Chondrocyte (in vitro differentiated cells): Measurements from ENCODE around the gene PPARA. TPM values are rescaled to one million over a fixed set of nuclear protein-coding genes. Genes with fewer than 3 reads are reported as not detected.

Experiments used
- DNase-seq: peaks from one replicate; pipeline ENCODE4 v3.0.0; 2021; ENCODE audit warnings: mixed read lengths, low spot score
- H3K27ac Mint-ChIP-seq: one replicate; pipeline ENCODE4 v1.8.0; 2021; ENCODE audit warnings: mild to moderate bottlenecking, moderate library complexity, mixed read lengths; ENCODE audit not compliant: unreplicated experiment
- H3K27me3 Mint-ChIP-seq: 2 replicates; pipeline ENCODE4 v1.8.0; 2021; ENCODE audit warnings: low read depth, mixed read lengths
- H3K36me3 Mint-ChIP-seq: 2 replicates; pipeline ENCODE4 v1.8.0; 2021; ENCODE audit warnings: low read depth, mixed read lengths
- H3K4me1 Mint-ChIP-seq: 2 replicates; pipeline ENCODE4 v1.8.0; 2021; ENCODE audit warnings: low read depth, mild to moderate bottlenecking, mixed read lengths
- H3K4me3 Mint-ChIP-seq: one replicate; pipeline ENCODE4 v1.8.0; 2021; ENCODE audit warnings: mild to moderate bottlenecking, moderate library complexity, mixed read lengths; ENCODE audit not compliant: unreplicated experiment
- H3K9me3 Mint-ChIP-seq: 2 replicates; pipeline ENCODE4 v1.8.0; 2021; ENCODE audit warnings: low read depth, mixed read lengths
- CTCF ChIP-seq: fragments of 200-600 bp; sonication (generic); IDR thresholded peaks from 2 replicates; pipeline ENCODE4 v1.5.0; 2021; ENCODE audit warnings: antibody characterized with exemption, mild to moderate bottlenecking, moderate library complexity
- total RNA-seq: library from RNA; stranded (reverse); gene quantifications from 3 replicates; pipeline ENCODE4 v1.2.1, GENCODE V29; 2021

Gene PPARA
- total RNA-seq, 1 donor from 2014 or later = 16.0 TPM

GRCh38 chr22:46281866-46282678 is 131.7 kb downstream of the PPARA start:
- Mint-ChIP-seq H3K27ac (no peak overlapping the region), H3K9me3 (no peaks in the 10 kb centered on the region), H3K4me1 (no peaks in the 10 kb centered on the region), H3K27me3 (no peaks in the 10 kb centered on the region), H3K36me3 (peaks cover 34% of the 10 kb centered on the region), H3K4me3 (no peak overlapping the region)
- no peak for DNase-seq
- TF ChIP-seq CTCF = no peak

- H3K4me1 Mint-ChIP-seq = no peaks in the 10 kb centered on the region
- no peak overlapping the region for H3K27ac Mint-ChIP-seq
- no peaks in the 10 kb centered on the region for H3K27me3 Mint-ChIP-seq
- no peak for DNase-seq
- TF ChIP-seq CTCF = no peak
- no peak overlapping the region for H3K4me3 Mint-ChIP-seq
- no peaks in the 10 kb centered on the region for H3K9me3 Mint-ChIP-seq
- H3K36me3 Mint-ChIP-seq = peaks cover 26% of the 10 kb centered on the region
Measured at GRCh38 chr22:46286006-46286405, 135.7 kb downstream of the PPARA start.

GRCh38 chr22:46286941-46287872 is 136.9 kb downstream of the PPARA start:
- H3K27me3 Mint-ChIP-seq = no peaks in the 10 kb centered on the region
- H3K4me3 Mint-ChIP-seq = no peak overlapping the region
- peaks cover 23% of the 10 kb centered on the region for H3K36me3 Mint-ChIP-seq
- H3K4me1 Mint-ChIP-seq = no peaks in the 10 kb centered on the region
- no peak overlapping the region for H3K27ac Mint-ChIP-seq
- DNase-seq = no peak
- no peak for TF ChIP-seq CTCF
- no peaks in the 10 kb centered on the region for H3K9me3 Mint-ChIP-seq

- Mint-ChIP-seq H3K27ac (no peak overlapping the region), H3K4me3 (no peak overlapping the region), H3K9me3 (no peaks in the 10 kb centered on the region), H3K4me1 (no peaks in the 10 kb centered on the region), H3K36me3 (peaks cover 27% of the 10 kb centered on the region), H3K27me3 (no peaks in the 10 kb centered on the region)
- no peak for TF ChIP-seq CTCF
- DNase-seq = no peak
Measured at GRCh38 chr22:46287873-46288751, 137.8 kb downstream of the PPARA start.
